Activated CD8-positive, alpha-beta memory T cell treated with anti-CD3 and anti-CD28 coated beads, Interleukin-2, amount 50 U/mL, for 4 hours (primary cell): ENCODE data around the gene DNM3.

Source experiments
- DNase-seq: peaks from one replicate; pipeline ENCODE4 v3.0.0-alpha.2; 2020

Gene DNM3

DNA sequence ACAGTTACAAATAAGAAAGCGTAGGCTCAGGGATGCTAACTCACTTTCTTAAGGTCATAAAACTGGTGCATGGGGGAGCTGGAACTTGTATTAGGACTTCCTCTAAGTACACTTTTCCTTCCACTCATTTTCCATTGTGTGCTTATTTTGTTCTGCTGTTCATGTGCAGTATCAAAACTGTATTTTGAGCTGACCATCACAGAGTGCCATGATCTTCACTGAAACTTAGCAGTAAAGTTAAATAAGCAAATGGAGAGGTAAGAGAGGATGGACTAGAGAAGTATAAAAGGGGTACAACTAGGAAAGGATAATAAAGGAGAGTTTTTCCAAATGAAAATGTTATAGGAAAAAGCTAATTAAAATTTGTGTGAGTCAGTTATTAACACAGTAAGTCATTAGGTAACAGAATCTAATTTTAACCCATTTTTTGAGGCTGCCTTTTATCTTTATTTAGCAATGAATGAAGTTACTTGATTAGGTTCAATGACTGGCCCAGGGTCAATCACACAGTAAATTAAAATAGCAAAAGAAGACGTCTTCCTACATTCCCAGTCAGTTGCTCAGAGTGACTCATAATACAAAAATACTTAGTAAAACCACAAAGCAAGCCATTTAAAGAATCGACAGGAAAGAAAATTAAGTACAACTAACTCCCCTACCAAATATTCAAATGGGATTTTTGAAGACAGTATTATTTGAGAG lies 413.4 kb downstream of the DNM3 start:
- no peak for DNase-seq

DNA sequence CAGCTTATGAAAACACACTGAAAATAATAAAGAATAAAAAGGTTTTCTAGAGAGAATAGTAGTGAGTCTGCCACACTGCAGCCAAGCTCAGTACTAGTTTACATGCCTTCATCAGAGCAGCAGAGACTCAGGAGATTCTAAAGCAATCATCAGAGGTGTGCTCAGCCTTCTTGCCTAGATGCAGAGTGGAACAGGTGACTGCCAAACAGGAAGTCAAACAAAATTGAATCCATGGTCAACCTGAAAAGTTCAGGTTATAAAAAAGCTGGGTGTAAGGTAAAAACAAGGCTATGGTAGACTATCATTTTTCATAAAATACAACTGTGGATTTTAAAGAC lies 413.9 kb downstream of the DNM3 start:
- no peak for DNase-seq

DNA sequence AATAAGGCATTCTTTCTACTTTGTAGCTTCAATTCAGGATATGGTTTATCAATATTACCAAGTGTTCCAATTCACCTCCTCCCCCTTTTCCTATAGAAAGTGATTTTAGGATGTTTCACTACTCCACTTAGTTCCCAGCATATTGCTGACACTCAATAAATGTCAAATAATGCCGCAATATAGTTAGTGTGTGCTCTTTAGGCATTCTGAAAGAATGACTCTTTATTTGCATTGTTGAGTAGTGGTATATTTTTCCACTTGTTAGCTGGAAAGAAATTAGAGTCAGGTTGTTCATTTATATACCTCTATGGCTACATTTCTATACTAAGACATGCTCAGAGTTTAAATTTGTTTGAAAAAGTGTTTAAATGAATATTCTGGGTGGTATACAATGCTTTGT lies 424.6 kb downstream of the DNM3 start:
- no peak for DNase-seq

DNA sequence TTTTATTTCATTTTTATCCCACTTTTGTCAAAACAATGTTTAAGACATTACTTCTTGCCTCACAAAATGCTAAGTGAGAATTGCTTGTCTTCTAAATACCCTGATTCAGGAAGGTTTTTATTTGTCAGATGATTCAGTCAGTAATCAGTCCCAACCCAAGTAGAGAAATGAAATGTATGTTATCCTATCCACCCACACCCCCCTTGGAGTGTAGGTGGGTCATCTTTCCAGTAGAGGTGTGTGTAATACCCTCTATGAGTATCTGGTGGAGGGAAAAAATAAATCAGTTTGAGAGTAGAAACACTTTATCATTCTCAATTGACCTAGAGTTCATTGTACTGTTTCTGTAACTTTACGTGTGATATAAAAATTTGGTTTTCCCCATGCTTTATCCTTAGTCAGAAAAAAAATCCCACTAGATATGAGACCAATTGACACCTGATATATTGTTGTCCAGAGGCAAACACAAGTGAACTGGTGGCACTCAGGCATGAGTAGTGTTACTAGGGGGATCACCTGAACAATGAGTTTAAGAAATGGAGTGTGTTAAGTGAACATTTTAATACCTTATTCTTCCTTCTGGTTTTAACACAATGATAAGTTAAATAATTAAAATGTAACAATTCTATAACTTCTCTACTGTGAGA lies 425.4 kb downstream of the DNM3 start:
- DNase-seq, result no peak

DNA sequence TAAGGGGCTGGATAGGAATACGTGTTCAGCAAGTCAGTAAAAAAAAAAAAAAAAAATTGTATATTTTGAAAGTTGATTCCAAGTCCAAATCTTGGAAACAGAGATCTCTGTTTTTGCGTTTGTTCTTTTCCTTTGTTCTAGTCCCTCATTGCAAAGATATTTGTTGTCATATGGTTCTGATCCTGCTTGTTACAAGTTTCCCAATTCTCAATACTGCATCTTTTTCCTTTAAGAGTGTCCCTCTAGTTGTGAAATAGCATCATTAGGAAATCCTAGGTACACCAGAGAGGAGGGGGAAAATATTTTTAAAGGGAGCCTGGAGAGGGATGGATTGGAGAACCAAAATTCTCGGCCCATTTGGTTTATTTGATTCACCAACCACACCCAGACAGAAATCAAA lies 426.9 kb downstream of the DNM3 start:
- no peak for DNase-seq

DNA sequence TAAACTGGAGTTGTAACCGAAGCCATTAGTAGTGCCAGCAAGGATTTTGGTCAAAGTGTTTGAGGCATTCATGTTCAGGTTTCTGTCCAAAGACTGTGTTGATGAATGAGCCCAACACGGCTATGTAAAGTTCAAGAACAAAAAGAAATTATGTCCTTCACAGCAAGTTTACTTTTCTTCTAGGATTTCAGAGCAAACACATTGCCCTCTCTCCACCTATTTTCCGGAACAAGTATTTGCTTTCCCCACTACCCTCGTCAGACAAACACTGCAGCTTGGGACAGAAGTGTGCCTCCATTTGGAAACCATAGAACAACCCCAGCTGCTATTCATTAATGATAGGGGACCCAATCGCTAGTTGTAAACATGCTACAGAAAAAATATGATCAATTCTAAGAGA lies 427.8 kb downstream of the DNM3 start:
- no peak for DNase-seq

DNA sequence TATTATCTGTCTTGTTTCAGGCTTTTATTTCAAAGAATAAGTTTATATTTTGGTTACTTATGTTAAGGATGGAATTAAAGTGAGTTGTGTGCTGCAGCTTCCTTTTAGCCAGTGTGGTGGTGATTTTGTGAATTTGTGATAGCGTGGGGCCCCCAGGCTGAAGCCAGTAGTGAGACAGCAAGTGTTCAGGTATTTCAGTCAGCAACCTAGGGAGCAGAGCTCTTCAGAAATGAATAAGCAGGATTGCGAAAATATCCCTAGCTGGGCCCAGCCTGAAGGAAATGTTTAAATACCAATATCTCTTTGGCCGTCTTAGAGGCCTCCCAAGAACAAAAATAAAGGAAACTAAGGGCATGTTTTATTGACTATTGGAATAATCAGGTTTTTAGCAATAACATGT lies 428.3 kb downstream of the DNM3 start:
- no peak for DNase-seq

DNA sequence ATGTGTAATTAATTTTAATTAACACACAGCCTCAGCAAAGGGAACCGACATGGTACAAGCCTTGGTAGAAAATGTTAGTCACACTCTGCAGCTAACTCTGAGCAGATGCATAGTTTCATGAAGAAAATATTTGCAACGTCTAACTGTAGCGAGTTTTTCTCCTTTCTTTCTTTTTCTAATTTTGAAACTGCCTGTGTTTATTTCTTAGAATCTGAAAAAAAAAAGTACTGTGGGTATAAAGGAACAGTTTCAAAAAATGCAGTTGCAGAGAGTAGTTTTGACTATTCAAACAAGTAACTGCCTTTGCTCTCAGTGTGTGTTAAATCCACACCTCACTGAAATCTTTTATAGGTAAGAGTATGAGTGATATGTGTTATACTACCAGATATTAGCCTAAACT lies 429.3 kb downstream of the DNM3 start:
- no peak for DNase-seq

DNA sequence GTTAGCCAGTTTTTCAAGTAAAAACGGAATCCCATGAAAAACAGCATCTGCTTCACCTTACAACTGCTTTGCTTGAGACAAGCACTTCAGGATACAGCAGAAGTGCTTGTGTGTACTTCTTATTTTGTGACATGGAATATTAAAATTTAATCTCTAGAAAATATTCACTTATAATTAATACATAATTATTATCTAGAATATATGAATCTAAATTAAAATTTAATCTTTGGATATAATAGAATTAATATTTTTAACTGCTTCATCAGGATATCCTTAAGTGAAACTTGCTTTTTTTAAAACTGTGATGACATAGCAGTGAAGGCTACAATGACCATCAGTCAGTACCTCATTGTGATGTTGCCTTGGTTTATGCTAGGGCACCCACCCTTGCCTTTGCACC lies 430.8 kb downstream of the DNM3 start:
- DNase-seq, result no peak

DNA sequence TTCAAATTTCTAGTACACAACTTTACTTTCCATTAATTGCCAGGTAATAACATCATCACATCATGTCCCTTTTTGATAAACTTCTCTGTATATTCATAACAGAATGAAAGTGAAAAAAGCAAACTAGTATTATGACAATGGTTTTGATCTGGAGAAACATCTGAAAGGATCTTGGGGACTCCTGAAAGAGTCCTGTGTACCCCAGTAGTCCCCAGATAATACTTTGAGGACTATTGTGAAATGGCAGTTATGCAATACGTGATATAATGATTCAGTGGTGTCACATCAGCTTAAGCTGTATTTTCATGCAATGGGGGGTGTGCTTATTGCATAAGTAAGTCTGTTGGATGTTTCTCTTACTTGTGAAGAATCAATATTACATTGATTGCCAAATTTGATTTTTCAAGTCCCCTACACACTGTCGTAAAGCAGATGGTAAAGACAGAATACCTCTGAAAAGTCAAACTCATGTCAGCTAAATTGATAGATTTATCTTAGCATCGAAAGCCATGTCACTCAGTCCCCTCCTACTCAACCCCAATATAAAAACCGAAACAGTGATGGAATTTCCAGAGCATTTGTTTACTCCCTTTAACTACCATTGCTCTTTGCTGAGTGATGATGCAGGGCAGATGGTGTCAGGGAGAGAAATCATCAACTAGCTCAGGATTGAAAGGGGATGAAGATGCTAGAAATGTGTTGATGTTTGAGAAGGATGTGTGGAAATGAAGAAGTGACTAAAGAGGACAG lies 432.5 kb downstream of the DNM3 start:
- DNase-seq, result no peak

DNA sequence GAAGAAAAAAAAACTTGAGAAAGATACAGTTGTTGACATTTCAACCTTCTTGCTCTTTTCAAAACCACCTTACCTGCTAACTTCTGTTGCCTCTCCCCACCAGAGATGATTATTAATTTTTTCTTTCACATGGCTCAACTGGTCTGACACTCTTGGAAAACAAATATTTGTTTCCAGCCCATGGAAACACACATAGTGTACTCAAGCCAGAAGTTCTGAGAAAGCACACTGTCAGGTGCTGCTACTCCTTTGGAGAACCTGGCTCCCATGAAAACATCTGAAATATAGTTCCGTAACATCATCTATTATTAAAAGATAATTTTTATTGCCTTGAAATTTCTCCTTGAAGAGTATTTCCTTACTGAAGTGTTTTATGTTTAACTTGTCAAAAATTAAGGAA lies 434.2 kb downstream of the DNM3 start:
- no peak for DNase-seq

DNA sequence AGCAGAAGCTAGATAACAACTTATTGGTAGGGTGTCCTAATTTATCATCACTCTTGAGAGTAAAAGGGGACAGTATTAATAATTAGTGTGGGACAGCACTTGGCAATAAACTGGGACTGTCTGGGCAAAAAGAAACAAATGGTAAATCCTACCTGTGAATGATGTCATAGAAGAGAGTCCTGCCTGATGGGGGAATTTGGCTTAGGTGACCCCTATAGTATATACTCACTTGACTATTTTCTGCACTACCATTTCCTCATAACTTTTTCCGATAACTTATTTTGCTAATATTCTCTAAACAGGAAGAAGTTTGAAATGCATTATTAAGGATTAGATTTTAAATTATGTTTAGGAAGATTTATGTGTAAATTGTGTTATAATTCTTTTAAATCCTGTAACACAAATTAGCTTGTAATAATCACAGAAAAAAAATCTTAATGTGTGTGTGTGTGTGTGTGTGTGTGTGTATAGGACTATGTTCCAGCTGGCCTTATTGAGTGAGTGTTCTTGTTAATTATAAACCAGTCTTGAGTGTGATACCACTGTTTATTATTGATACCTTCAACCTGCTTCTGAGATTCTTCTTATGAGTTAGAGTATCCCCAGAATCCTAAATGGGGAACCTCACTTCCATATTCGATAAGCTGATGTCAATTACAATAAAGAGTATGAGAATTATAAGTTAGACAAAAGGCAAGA lies 435.0 kb downstream of the DNM3 start:
- DNase-seq, result no peak

DNA sequence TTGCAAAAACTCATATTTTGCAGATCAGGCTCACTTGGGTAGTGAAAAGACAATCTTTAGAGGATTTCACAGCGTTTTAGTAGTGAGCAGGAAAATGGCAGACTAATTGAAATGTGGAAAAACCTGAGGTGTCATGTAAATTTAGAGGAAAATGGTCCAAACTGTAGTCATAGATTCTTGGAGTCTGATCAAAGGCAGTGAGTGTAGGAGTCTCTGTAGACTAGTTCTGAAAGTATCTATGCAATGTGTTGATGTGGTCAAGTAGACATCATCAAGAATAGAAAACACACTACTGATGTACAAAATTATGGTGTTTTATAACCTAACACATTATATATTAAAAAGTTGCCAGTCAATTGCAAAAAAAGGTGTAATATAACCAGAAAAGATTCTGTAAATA lies 436.0 kb downstream of the DNM3 start:
- no peak for DNase-seq

DNA sequence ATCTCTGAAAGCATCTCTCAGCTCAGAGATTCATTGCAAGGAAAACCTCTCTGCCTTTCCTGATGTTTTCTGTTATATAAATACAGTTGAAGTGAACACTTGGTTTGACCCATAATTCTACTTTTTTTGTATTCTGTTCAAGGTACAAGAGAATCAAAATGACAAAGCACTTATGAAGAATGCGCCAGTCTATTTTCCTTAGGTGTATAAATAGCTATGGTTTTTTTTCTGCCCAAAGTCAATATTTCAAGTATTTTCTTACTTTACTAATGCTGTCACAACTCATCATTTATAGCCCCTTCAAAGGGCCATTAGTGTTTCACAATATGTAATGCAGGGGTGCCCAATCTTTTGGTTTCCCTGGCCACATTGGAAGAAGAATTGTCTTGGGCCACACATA lies 436.7 kb downstream of the DNM3 start:
- no peak for DNase-seq

DNA sequence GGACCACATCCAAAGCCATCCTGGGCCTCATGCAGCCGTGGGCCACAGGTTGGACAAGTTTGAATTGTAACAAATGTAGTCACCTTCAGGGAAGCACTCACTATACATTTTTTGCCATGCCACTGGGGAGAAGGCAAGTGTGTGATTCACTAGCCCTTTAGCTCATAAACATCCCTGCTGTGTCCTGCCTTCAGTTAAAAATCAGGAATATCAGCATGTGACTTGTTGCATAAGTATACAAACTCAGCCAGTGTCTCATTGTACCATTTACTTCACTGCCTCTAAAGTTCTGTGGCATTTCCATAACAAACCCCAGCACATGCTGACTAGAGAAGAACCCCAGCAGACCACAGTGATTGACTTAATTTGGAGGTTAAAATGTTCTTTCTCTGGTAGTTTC lies 437.2 kb downstream of the DNM3 start:
- no peak for DNase-seq

DNA sequence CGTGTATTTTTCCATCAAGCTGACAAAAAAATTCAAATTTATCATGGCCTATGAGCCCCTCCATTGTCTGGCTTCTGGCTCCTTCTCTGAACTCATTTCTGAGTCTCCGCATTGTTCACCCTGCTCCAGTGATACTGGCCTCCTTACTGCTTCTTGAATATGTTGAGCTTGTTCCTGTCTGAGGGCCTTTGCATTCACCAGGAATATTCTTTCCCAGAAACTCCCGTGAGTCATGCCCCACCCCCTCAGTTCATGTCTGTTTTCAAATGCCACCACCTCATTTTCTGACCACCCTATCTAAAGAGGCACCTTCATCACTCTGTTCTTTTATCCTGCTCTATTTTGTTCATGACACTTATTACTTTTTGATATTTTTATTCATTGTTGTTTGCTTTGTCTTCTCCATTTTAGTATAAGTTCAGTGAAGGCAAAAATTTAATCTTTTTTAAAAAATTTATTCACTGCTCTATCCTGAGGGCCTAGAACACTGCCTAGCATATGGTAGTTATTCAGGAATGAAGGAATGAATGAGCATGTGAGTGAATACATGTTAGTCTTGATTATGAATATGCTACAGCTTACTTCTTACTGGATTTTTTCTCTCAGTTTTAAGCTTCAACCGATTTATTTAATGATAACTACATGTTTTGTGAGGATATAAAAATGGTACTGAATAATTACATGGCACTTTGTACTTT lies 438.8 kb downstream of the DNM3 start:
- DNase-seq, result no peak

DNA sequence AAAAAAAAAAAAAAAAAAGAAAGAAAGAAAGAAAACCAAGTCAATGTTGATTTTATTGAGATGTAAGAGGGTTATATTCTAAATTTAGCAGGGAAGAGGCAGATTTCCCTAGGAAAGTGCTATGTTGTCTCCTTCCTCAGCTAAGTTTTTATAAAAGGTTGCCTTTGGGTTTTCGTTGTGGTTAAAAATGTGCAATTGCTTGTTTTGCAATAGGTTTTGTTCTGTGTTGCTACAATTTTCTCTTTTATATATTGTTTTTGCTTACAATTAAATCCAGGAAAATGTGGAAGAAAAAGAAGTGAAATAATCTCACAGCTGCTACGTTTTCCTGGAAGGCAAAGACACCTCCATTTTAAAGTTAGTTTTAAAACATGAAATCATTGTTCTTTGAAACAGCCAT lies 442.5 kb downstream of the DNM3 start:
- no peak for DNase-seq

DNA sequence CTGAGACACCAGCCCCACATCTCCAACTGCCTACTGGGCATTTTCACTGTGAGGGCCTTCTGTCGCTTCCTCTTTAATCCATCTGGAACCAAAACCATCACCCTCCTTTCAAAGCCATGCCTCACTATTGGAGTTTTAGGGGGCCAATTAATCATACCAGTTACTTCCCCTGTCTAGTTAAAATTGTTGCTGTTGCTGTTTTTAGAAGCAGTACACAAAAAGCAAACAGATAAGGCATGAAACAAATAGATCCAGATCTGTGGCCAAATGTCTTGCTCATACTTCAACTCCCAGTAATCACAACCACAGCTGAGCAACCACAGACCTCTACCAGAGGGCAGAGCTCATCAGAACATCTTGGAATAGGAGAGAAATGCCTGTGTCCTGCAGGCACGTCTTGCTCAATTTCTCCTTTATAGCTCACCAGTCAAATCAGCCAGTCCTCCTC lies 445.4 kb downstream of the DNM3 start:
- no peak for DNase-seq

DNA sequence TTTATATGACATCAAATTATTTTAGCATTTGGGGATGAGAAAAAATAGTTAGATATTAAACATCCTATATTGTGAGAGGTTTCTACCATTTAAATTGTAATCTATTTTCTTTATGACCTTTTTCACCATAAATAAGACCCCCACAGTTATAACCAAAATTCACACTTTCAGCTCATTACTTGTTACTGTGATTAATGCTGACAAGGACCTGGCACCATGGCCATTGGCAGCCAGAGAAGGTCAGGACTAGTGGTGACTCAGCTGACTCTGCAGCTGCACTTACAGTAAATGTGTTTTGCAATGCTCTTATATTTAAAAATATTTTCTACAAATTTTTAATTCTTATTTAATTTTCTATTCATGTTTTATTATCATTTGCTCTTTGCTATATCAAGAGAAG lies 445.9 kb downstream of the DNM3 start:
- DNase-seq, result no peak

DNA sequence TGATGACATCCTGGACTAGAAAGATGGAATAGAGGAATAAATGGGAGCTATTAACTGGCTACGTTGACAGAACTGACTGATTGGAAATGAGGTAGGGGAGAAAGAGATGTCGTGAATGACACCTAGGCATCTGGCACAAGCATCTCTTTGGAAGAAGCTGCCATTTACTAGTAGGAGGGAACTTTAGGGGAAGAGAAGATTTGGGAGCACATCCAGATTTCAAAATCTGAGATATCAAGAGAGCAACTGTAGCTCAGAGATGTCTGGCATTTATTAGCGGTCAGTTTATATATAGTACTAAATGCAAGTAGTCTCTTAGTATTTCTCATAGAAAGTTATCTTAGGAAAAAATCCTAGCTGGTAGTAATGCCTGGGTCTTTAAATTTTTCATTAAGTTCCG lies 447.3 kb downstream of the DNM3 start:
- DNase-seq, result no peak

DNA sequence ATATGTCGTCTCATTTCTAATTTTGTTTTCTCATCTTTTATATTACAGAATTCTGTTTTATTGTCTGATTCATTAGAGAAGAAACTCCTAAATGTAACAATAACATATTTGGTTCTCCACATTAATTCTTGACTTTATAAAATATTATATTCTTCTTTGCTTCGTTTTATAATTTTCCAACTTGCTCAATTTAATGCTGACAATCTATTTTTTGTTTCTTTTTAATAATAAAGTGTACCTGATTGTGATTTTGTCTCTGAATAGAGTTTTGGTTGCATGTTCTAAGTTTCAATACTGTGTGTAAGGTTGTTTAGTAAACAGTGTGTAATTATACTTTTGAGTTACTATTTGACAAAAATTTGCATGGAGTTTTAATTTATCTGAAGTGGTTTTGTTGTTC lies 448.1 kb downstream of the DNM3 start:
- DNase-seq, result no peak

DNA sequence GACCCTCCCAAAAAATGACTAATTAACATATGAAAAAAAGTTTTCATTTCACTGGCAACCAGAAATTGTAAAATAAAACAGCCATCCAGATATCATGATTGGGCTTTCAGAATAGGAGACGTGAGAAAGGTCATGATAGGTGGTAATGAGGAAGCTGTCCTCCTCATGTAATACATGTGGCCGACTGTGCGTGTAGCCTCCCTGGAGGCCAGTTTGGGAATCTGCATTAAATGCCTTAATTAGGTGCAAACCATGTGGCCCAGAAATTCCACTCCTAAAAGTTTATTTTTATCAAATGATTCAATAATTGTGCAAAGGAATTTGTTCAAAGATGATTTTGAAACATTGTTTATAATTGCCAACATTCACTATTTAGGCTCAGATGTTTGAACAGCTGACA lies 451.5 kb downstream of the DNM3 start:
- no peak for DNase-seq

DNA sequence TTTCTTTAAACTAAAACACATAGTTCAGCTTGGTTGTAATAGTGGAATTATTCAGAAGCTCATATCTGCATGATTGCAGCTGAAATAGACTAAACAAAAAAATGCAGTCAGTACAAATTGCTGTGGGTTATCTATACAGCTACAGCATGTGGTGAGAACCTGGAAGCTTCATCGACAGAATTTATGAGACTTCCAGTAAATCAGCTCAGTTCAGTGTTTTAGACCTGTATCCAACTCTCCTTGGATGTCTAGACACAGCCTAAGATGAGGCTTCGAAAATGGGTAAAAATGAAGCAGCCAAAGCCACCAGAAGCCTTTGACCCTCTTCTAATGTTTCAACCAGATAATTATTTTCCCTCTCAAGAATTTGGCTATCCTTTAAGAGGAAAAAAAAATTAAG lies 452.1 kb downstream of the DNM3 start:
- DNase-seq, result no peak
